ENCODE data around the gene PPP4R3C.

GRCh38 chrX:27445438-27445837 lies 17.7 kb downstream of the PPP4R3C start:
- no peak for TF ChIP-seq CTCF (IDR thresholded peaks at IDR 0.05)
- TF ChIP-seq POLR2A (IDR thresholded peaks at IDR 0.05): no peak

Measured in heart left ventricle (tissue), 13 donors.